NCI-H446 (cell line): ENCODE data around the gene PML.
"Not testable (repeated sequence)": the region's sequence is repeated elsewhere in the genome, so short reads cannot be mapped to it uniquely, and the experiment has no call there.

Experiments used
- DNase-seq, 2 experiments: peaks; one replicate each; lab custom pipeline; 2025; lab: John Stamatoyannopoulos, UW

The PML gene

DNA sequence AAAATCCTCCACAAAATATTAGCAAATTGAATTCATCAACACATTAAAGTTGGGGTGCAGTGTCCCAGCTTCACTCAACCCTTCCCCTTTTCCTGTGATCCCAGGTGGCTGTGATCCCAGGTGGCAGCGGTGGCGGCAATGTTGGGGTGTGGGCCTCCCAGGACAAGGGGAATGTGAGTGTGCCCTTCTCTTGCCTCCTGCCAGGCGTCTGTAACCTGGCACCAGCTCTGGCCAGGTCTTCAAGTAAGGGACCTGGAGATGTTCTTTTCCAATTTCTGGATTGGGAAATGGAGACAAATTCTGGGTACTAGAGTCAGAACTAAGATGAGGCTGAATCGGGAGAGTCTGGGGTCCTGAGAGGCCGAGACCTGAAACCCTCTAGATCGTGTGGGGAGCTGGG, 67.7 kb downstream of the PML start:
- DNase-seq: no peak

DNA sequence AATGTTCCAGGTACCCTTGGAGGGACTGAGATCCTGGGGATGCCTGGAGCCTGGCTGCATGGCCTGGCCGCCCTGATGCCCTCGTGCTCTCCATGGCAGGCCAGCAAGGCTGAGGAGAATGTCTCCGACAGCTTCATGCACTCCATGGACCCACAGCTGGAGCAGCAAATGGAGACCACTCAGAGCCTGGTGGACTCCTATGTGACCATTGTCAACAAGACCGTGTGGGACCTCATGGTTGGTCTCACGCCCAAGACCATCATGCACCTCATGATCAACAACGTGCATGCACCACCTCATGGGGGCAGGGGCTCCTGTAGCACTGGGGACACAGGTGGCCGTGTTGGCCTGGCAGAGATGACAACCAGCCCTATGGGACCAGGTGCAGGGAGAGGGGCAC, 68.2 kb downstream of the PML start:
- no peak for DNase-seq

DNA sequence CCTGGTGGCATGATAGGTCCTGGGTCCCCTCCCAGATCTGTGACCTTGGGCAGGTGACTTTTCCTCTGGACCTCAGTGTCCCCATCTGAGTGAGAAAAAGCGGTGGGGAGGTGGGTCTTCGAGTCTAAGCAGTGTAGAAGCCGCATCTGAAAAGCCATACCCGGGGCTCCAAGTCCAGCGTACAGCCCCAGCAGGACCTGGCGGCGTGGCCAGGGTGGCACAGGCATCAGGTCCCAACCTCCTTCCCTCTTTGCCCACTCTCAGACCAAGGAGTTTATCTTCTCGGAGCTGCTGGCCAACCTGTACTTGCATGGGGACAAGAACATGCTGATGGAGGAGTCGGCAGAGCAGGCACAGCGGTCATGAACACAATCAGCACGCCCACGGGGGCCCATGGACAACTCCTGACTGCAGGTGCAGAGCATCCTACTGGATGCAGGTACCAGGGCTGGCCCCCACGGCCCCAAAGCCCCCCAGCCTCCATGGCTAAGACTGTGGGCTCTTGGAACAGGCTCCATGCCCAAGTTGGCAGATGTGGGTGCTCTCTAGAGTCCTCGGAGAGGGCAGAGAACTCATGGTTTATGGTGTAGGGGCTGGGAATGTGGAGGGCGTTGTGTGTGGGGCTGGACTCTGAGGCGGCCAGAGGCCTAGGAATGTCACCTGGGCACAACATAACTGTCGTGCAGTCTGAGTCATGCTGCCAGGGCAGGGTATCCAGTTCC, 69.1 kb downstream of the PML start:
- not testable (repeated sequence) for DNase-seq

DNA sequence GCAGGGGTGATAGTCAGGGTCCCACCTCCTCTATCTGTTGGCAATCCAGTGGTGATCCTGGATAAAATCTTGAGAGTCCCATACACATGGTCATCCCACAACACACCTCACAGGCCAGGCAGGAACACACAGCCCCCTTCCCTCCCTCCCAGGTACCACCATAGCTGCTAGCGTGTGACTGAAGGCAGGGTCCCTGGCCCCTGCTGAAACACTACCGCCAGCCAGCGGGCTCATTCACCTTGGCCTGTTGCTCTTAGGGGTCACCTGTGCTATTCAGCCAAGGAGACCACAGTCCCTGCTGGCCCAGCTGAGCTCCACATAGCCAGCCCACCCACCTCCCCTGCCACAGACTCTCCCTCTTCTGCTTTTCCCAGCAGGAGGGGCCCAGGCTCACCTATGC, 69.7 kb downstream of the PML start:
- not testable (repeated sequence) for DNase-seq

DNA sequence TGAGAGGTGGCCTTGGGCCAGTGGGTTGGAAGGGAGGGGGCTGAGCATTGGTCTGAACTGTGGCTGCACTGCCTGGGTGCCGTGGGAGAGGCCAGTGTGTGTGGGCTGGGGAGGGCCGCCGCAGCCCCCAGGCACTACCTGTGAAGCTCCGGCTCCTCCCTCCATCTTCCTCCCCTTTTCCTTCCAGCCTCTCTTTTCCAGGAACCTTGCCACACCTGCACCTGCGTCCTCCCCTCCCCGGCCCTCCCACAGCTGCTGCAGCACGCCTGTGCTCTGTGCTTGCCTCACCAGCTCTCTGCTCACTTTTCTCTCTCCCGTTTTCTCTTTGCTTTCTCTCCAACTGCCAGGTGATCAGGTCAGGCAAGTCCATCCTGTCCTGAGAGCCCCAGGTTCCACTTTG, 70.3 kb downstream of the PML start:
- DNase-seq: not testable (repeated sequence)

DNA sequence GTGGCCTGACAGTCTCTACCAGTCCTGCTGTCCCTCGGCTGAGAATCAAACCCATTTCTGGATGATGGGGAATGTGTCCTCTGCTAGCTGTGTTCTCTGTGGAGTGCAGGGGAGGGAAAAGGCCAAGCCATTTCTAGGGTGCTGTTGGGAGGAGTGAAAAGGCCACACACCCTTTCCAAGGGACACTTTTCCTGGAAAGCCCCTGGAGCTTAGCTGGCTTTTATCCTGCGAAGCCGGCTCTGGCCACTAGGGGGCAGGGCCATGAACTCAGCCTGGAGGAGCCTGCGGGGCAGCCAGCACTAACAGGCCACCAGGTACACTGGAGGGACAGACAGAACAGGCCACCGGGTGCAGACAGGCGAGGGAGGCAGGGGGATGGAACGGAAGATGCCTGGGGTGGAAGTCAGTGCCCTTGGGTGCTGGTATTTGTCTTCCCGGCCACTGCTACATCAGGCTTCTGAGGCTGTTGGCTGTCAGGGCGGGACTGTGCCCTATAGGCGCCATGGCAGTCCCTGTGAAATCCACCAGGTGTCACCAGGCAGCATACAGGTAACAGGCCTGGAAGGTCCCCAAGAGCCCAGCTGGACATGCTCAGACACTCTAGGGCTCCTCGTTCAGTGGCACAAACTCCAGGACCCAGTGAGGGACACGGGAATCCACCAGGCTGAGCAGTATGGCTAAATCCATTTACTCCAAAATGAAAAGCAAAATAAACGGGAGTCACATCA, 71.3 kb downstream of the PML start:
- not testable (repeated sequence) for DNase-seq

DNA sequence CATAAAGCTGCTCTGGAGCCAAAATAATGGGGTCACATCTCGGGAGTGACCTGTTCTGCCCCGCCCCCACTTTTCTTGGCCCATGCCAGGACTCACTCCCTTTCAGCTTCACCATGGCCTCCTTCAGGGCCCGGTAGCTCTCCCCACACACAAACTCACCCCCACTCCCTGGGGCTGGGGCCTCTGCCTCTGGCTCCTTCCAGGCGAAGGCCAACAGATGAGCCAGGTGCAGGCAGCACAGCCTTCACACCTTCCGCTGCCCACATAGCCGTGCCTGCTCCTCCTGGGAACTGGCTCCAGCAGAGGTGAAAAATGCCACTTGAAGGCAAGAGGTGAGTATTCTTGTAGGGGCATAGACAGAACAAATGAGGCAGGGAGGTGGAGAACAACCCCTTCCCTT, 77.1 kb downstream of the PML start:
- DNase-seq: not testable (repeated sequence)

DNA sequence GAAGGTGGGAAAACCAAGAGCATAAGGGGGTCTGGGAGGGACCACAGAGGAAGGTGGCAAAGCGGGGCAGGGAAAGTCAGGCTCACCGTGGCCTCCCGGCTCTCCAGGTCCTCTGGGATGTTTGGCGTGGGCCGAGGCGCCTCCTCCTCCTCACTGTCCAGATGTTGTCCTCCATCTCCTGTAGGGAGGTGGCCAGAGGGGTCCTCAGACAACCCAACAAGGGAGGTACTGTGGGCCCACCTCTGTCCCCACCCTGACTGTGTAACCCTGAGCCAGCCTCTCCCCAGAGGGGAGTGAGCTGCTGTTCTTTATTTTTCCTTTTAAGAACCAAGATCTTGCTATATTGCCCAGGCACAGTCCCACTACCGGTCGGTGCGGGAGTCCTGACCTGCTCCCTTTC, 77.6 kb downstream of the PML start:
- not testable (repeated sequence) for DNase-seq

DNA sequence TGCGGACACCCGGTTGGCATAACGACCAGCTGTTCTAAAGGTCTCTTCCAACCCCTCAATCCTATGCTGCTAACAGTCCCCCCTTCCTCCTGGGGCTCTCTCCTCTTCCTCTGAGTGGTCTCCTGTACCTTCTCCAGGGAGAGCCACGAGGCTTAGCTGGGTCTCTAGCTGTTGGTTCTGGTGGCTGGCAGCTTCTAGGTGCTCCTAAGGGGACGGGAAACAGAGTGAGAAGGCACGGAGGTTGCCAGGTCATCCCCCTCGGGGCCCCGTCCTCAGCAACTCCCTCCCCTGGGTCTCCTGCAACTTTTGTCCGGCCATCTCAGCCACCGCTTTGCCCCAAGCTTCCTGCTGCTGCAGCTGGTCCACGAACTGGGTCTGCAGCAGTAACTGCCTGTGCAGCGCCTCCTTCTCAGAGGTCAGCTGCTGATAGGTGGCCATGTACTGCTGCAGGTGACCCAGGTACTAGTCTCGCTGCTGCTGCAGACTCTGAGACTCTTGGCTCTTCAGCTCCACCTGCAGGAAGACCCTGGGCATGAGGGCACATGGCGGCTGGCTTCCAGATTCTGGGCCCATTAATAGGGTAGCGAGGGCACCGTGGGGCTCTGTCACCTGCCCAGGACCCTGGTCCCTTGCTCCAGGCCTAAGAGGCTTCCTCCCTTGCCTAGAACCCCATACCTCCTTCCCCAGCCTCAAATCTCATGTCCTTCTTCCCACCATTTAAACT, 78.3 kb downstream of the PML start:
- DNase-seq: not testable (repeated sequence)

DNA sequence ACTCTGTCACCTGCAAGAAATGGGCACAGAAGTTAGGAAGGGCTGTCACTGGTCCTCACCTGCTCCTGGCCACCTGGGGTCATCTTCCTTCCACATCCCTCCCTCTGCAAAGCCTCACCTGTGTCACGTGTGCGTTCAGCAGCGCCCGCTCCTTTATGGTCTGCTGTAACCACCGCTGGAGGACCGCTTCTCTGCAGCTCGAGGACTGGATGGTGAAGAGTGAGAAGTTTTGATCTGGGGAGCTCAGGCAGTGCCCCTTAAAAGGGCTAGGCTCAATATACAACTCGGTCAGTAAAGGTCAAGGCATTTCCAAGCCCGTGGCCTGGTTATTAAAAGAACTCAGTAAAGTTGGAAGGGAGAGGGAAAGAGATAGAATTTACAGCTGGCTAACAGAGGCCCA, 81.3 kb downstream of the PML start:
- not testable (repeated sequence) for DNase-seq

DNA sequence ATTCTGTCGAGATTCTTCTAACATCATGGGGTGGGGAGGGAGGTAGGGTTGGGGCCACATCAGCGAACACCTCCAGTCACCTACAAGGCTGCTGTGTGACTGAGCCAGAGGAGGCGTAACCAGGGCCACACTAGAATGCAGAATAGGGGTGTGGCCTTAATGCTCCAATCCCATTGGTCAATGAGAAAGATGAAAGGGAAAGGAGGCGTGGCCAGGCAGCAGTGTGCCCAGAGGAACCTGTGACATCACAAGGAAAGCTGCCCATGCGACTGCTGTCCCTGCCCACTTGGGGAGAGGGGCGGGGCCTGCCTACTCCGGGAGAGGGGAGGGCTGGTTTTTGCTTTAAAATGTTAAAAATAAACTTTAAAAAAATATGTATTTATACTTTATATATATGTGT, 87.9 kb downstream of the PML start, which contains the start of gene GOLGA6A:
Gene GOLGA6A (minus strand): TSS at position 101 of the 400 bp plus-strand sequence. CDS start 41 bp downstream, at position 60.
- not testable (repeated sequence) for DNase-seq

DNA sequence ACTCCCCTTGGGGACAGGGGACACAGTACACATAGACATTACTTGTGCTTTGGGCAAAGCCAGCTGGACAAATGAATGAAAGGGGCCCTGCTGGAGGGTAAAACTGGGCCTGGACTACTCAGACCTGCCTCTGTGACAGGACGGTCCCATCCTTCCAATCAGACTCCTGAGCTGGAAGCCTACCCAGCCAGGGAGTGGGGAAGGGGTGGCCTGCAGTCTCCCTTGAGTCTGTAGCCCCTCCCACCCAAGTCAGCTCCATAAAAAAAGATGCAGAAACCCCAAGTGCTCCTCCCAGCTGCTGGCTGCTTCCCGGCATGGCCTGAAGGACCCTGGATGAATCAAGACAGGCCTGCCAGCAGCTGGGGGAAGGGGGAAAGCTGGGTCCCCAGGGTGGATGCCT, 100.1 kb downstream of the PML start:
- not testable (repeated sequence) for DNase-seq

DNA sequence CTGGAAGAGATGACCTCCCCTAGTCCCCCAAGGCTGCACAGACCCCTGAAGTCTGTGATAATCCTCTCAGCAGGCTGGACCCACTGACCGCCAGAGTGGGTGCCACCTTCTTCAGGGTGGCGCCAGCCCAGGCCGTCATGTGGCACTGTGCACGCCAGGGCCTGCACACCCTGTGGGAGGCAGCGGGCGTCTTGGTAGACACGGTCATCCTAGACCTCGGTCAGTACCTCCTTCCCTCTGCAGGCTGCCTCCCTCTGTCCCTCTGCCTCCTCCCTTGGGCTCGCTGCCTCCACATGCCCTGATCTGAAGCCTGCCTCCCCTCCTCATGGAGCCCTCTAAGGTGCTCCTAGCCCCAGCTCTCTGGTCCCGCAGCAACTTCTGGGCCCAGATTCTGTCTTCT, 101.1 kb downstream of the PML start:
- not testable (repeated sequence) for DNase-seq

DNA sequence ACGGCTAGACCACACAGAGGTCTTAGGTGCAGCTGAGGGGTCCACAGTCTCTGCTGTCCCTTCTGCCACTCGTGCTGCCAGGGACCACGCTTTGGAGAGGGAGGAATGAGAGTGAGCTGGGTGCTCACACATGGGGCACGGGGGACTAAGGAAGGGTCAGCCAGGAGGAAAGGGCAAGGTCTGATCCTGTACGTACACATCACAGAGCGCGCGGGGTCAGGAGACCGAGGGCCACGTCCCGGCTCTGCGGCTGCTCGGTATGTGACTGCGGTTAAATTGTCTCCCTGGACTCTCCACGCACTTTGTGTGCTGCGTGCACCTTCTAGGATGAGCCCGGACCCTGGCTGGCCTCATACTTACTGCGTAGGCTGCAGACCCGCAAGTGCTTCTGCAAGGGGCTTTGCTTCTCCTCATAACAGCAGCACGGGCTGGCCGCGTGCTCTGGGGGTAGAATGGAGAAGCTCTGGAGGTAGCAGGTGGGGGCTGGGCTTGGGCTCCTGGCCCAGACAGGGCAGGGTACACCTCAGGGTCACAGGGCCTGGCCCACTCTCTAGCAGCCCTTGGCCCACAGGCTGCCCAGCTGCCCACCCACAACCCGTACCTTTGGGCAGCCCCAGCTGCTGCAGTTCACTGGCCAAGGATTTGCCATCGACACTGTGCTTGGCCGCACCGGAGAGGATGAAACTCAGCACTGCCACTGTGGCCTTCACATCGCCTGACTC, 102.4 kb downstream of the PML start:
- not testable (repeated sequence) for DNase-seq
